Neuronal stem cell (in vitro differentiated cells): ENCODE data around the gene CPXM2. TPM values are rescaled to one million over a fixed set of nuclear protein-coding genes. Genes with fewer than 3 reads are reported as not detected.

ENCODE experiments used
- DNase-seq: peaks from one replicate; pipeline ENCODE4 v3.0.0-alpha.2; 2013; ENCODE audit warnings: low spot score
- H2AFZ ChIP-seq: one replicate; pipeline ENCODE4 v1.6.1; 2013; ENCODE audit warnings: mild to moderate bottlenecking, low read length, inconsistent platforms
- H2AK5ac ChIP-seq: 2 replicates; pipeline ENCODE4 v1.6.1; 2013; ENCODE audit warnings: low read depth, mild to moderate bottlenecking, inconsistent platforms, low read length, moderate library complexity, mixed read lengths
- H2BK120ac ChIP-seq: 2 replicates; pipeline ENCODE4 v1.6.1; 2013; ENCODE audit warnings: low read depth, mild to moderate bottlenecking, inconsistent platforms, low read length, moderate library complexity, mixed read lengths
- H2BK12ac ChIP-seq: one replicate; pipeline ENCODE4 v1.6.1; 2013; ENCODE audit warnings: low read length, inconsistent platforms
- H2BK15ac ChIP-seq: 2 replicates; pipeline ENCODE4 v1.6.1; 2013; ENCODE audit warnings: mild to moderate bottlenecking, low read length, inconsistent platforms, mixed read lengths
- H2BK5ac ChIP-seq: one replicate; pipeline ENCODE4 v1.6.1; 2013; ENCODE audit warnings: inconsistent platforms, mild to moderate bottlenecking, low read length, moderate library complexity
- H3K14ac ChIP-seq: one replicate; pipeline ENCODE4 v1.6.1; 2013; ENCODE audit warnings: low read length, inconsistent platforms
- H3K18ac ChIP-seq: 2 replicates; pipeline ENCODE4 v1.6.1; 2013; ENCODE audit warnings: low read length, inconsistent platforms
- H3K23ac ChIP-seq: 2 replicates; pipeline ENCODE4 v1.6.1; 2013; ENCODE audit warnings: low read depth, mild to moderate bottlenecking, mixed read lengths, low read length, inconsistent platforms; ENCODE audit not compliant: poor library complexity
- H3K27ac ChIP-seq: replicated peaks from 3 replicates; pipeline ENCODE4 v1.5.1; 2013; ENCODE audit warnings: low read length, inconsistent platforms
- H3K27me3 ChIP-seq, 3 experiments: 2 replicates each; pipeline ENCODE4 v1.6.1; 2013; ENCODE audit warnings: low read length in 3 of 3, mild to moderate bottlenecking in 2 of 3, inconsistent platforms in 1 of 3, low read depth in 1 of 3, mixed read lengths in 1 of 3, moderate library complexity in 1 of 3; ENCODE audit not compliant: control insufficient read depth in 3 of 3, insufficient read depth in 3 of 3
- H3K36me3 ChIP-seq, 2 donors: replicated peaks in 1 of 2; 2 replicates each; pipeline ENCODE4 v1.6.1; 2013; ENCODE audit warnings: low read length in 2 of 2; ENCODE audit not compliant: control insufficient read depth in 2 of 2, insufficient read depth in 2 of 2
- H3K4ac ChIP-seq: 2 replicates; pipeline ENCODE4 v1.6.1; 2013; ENCODE audit warnings: inconsistent platforms, mild to moderate bottlenecking, low read length, moderate library complexity
- H3K4me1 ChIP-seq, 2 donors: 1 replicate in 1 of 2; 2 replicates in 1 of 2; pipeline ENCODE4 v1.6.1; 2013; ENCODE audit warnings: low read length in 2 of 2, low read depth in 1 of 2; ENCODE audit not compliant: control insufficient read depth in 2 of 2, insufficient read depth in 1 of 2
- H3K4me2 ChIP-seq: one replicate; pipeline ENCODE4 v1.6.1; 2013; ENCODE audit warnings: mild to moderate bottlenecking, low read length, inconsistent platforms; ENCODE audit not compliant: insufficient read depth, poor library complexity, severe bottlenecking
- H3K4me3 ChIP-seq, 2 donors: 2 replicates each; pipeline ENCODE4 v1.5.1; 2013; ENCODE audit warnings: low read length in 2 of 2, mild to moderate bottlenecking in 2 of 2, inconsistent platforms in 1 of 2, moderate library complexity in 1 of 2
- H3K79me1 ChIP-seq: one replicate; pipeline ENCODE4 v1.6.1; 2013; ENCODE audit warnings: low read depth, mild to moderate bottlenecking, inconsistent platforms, low read length, moderate library complexity
- H3K9ac ChIP-seq: one replicate; pipeline ENCODE4 v1.6.1; 2013; ENCODE audit warnings: mild to moderate bottlenecking, low read depth, low read length, inconsistent platforms; ENCODE audit not compliant: poor library complexity
- H3K9me3 ChIP-seq, 2 donors: replicated peaks in 1 of 2; 2 replicates each; pipeline versions ENCODE3 to v1.6.1; 2013; ENCODE audit warnings: low read length in 2 of 2, mild to moderate bottlenecking in 2 of 2, inconsistent platforms in 1 of 2, low read depth in 1 of 2, mixed read lengths in 1 of 2, moderate library complexity in 1 of 2; ENCODE audit not compliant: control insufficient read depth in 2 of 2, insufficient read depth in 1 of 2
- H4K8ac ChIP-seq: one replicate; pipeline ENCODE4 v1.6.1; 2013; ENCODE audit warnings: low read depth, mild to moderate bottlenecking, inconsistent platforms, low read length, moderate library complexity
- H4K91ac ChIP-seq: one replicate; pipeline ENCODE4 v1.6.1; 2013; ENCODE audit warnings: low read length, low read depth, mild to moderate bottlenecking, inconsistent platforms; ENCODE audit not compliant: poor library complexity
- WGBS, 2 donors: extraction: QIAGEN DNeasy Blood & Tissue Kit; methylation state at CpG; one replicate each; pipeline ENCODE4 v1.1.7; 2013; ENCODE audit warnings: missing lambda C conversion rate in 2 of 2, mixed read lengths in 1 of 2; ENCODE audit not compliant: insufficient read length in 2 of 2, insufficient replicate concordance in 1 of 2; ENCODE audit errors: extremely low coverage in 2 of 2; 5-methylcytosine and 5-hydroxymethylcytosine counted together
- polyA plus RNA-seq, 2 experiments: library from polyadenylated mRNA; stranded (reverse); fragments of 200-250 nt; gene quantifications; one replicate each; pipeline ENCODE4 v1.2.3, GENCODE V29; 2013

CPXM2 gene
- 0.03 TPM for polyA plus RNA-seq (2013, experiment 1 of 2)
- 0.04 TPM for polyA plus RNA-seq (2013, experiment 2 of 2)

GRCh38 chr10:123891144-123892071 is at the start of gene CPXM2:
Gene CPXM2, minus strand, starts transcription at chr10:123891807. Its CDS starts 148 bp downstream, at chr10:123891659.
- Histone ChIP-seq H3K14ac (no peak within 1 kb of the TSS), H4K91ac (no peak within 1 kb of the TSS), H3K36me3 (no peaks in the 10 kb centered on the region), H3K4me1 (no peaks in the 10 kb centered on the region), H3K18ac (peak within 1 kb of the TSS; percentile 42), H3K23ac (peak within 1 kb of the TSS; percentile 17), H2AFZ (no peak within 1 kb of the TSS), H3K4me2 (peak within 1 kb of the TSS; percentile 78), H3K9me3 (no peaks in the 10 kb centered on the region), H3K4me3 (peak within 1 kb of the TSS in 1 of 2 donors; percentile 63), H3K27me3 (peaks cover 4 to 70% (median 31%) of the 10 kb centered on the region in 3 experiments), H2AK5ac (peak within 1 kb of the TSS; percentile 32), H2BK5ac (no peak within 1 kb of the TSS), H2BK15ac (no peak within 1 kb of the TSS), H2BK12ac (no peak within 1 kb of the TSS), H3K27ac (no peak within 1 kb of the TSS), H2BK120ac (no peak within 1 kb of the TSS), H4K8ac (no peak within 1 kb of the TSS), H3K79me1 (no peaks in the 10 kb centered on the region), H3K4ac (no peak within 1 kb of the TSS), H3K9ac (no peak within 1 kb of the TSS)
- WGBS, 2 donors = no CpG with 5 or more reads among the region's 80 CpGs
- no peak for DNase-seq

- no CpG with 5 or more reads among the region's 7 CpGs for WGBS, 2 donors
- Histone ChIP-seq H3K27ac (no peak overlapping the region), H3K9ac (no peak overlapping the region), H3K9me3 (peaks cover 0 to 3% of the 10 kb centered on the region in 2 donors), H4K91ac (no peak overlapping the region), H3K23ac (no peak overlapping the region), H3K79me1 (peaks cover 1% of the 10 kb centered on the region), H3K4me2 (no peak overlapping the region), H3K18ac (peak overlapping the region; percentile 72), H3K4ac (no peak overlapping the region), H3K4me3 (no peak overlapping the region), H2BK12ac (no peak overlapping the region), H3K14ac (no peak overlapping the region), H2AK5ac (peak overlapping the region; percentile 9), H3K27me3 (no peaks in the 10 kb centered on the region), H2BK15ac (peak overlapping the region; percentile 70), H2BK5ac (no peak overlapping the region), H4K8ac (no peak overlapping the region), H3K36me3 (no peaks in the 10 kb centered on the region), H2AFZ (no peak overlapping the region), H3K4me1 (peaks cover 0 to 7% of the 10 kb centered on the region in 2 donors), H2BK120ac (no peak overlapping the region)
- DNase-seq = no peak
These were observed 48.0 kb upstream of the CPXM2 start for GRCh38 chr10:123939591-123939990.

- Histone ChIP-seq H3K4ac (no peak overlapping the region), H2BK120ac (no peak overlapping the region), H3K9me3 (peaks cover 0 to 4% of the 10 kb centered on the region in 2 donors), H2BK12ac (no peak overlapping the region), H3K79me1 (peaks cover 2% of the 10 kb centered on the region), H3K18ac (no peak overlapping the region), H3K36me3 (no peaks in the 10 kb centered on the region), H3K9ac (no peak overlapping the region), H3K27me3 (no peaks in the 10 kb centered on the region), H3K23ac (no peak overlapping the region), H3K27ac (no peak overlapping the region), H3K4me3 (no peak overlapping the region), H4K8ac (no peak overlapping the region), H3K14ac (no peak overlapping the region), H3K4me2 (no peak overlapping the region), H2BK15ac (no peak overlapping the region), H2BK5ac (no peak overlapping the region), H2AFZ (no peak overlapping the region), H2AK5ac (no peak overlapping the region), H3K4me1 (peaks cover 0 to 7% of the 10 kb centered on the region in 2 donors), H4K91ac (no peak overlapping the region)
- DNase-seq = no peak
- WGBS, 2 donors = no CpG with 5 or more reads among the region's 4 CpGs
These were observed 47.3 kb upstream of the CPXM2 start for GRCh38 chr10:123938890-123939289.

- Histone ChIP-seq H3K4me3 (no peak overlapping the region), H3K9me3 (peaks cover 0 to 8% of the 10 kb centered on the region in 2 donors), H2BK5ac (no peak overlapping the region), H3K4ac (no peak overlapping the region), H3K27ac (no peak overlapping the region), H3K18ac (no peak overlapping the region), H3K23ac (no peak overlapping the region), H4K91ac (no peak overlapping the region), H3K36me3 (no peaks in the 10 kb centered on the region), H2AK5ac (no peak overlapping the region), H3K4me2 (no peak overlapping the region), H3K9ac (no peak overlapping the region), H3K14ac (no peak overlapping the region), H2BK15ac (no peak overlapping the region), H4K8ac (no peak overlapping the region), H3K27me3 (no peaks in the 10 kb centered on the region), H2BK120ac (no peak overlapping the region), H2BK12ac (no peak overlapping the region), H3K4me1 (peaks cover 0 to 7% of the 10 kb centered on the region in 2 donors), H2AFZ (no peak overlapping the region), H3K79me1 (peaks cover 2% of the 10 kb centered on the region)
- no CpG with 5 or more reads among the region's 5 CpGs for WGBS, 2 donors
- no peak for DNase-seq
These were observed 44.8 kb upstream of the CPXM2 start for GRCh38 chr10:123936426-123936825.
